ENCODE data around the gene TGM1.

DNA sequence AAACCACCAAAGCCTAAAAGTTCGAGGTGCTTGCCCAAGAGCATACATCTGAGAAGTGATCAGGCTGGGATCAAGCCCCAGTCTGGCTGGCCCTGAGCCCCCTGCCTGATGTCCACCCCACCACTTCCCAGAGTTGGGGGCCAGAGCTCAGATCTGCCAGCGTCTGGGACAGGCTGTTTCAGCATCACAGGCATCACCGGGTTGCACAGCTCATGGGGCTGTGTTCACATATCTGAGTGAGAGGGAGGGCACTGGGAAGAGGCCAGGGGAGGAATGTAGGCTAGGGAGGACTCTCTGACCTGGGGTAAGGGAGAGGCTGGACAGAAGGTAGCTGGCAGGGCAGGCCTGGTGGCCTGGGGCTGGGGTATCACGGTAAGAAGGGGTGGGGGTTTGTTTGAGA, 6.0 kb downstream of the TGM1 start:
- TF ChIP-seq, protein P1, sequence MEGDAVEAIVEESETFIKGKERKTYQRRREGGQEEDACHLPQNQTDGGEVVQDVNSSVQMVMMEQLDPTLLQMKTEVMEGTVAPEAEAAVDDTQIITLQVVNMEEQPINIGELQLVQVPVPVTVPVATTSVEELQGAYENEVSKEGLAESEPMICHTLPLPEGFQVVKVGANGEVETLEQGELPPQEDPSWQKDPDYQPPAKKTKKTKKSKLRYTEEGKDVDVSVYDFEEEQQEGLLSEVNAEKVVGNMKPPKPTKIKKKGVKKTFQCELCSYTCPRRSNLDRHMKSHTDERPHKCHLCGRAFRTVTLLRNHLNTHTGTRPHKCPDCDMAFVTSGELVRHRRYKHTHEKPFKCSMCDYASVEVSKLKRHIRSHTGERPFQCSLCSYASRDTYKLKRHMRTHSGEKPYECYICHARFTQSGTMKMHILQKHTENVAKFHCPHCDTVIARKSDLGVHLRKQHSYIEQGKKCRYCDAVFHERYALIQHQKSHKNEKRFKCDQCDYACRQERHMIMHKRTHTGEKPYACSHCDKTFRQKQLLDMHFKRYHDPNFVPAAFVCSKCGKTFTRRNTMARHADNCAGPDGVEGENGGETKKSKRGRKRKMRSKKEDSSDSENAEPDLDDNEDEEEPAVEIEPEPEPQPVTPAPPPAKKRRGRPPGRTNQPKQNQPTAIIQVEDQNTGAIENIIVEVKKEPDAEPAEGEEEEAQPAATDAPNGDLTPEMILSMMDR (IDR thresholded peaks at IDR 0.05; ENCODE audit: low read depth, low read length), result no peak
- TF ChIP-seq POLR2A (IDR thresholded peaks at IDR 0.05; ENCODE audit: extremely low read depth, insufficient read length), result no peak
- TF ChIP-seq, protein P2, sequence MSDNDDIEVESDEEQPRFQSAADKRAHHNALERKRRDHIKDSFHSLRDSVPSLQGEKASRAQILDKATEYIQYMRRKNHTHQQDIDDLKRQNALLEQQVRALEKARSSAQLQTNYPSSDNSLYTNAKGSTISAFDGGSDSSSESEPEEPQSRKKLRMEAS (IDR thresholded peaks at IDR 0.05; ENCODE audit: low read depth, low read length), result no peak
- TF ChIP-seq MYC (IDR thresholded peaks at IDR 0.05; ENCODE audit: low read depth, low read length), result no peak
